Muscle of leg (tissue), 11 donors: Measurements from ENCODE around the gene UBLCP1. TPM values are rescaled to one million over a fixed set of nuclear protein-coding genes. Genes with fewer than 3 reads are reported as not detected.

Source experiments
- DNase-seq: peaks from one replicate; pipeline ENCODE4 v3.0.0; 2013
- H3K27ac ChIP-seq: one replicate; pipeline ENCODE4 v1.5.1; 2013; ENCODE audit warnings: mild to moderate bottlenecking, low read length, control low read depth
- H3K27me3 ChIP-seq: one replicate; pipeline ENCODE4 v1.6.1; 2013; ENCODE audit warnings: low read length; ENCODE audit not compliant: control insufficient read depth, insufficient read depth
- H3K36me3 ChIP-seq: one replicate; pipeline ENCODE4 v1.6.1; 2013; ENCODE audit warnings: low read length; ENCODE audit not compliant: control insufficient read depth, insufficient read depth
- H3K4me1 ChIP-seq: one replicate; pipeline ENCODE4 v1.6.1; 2013; ENCODE audit warnings: low read length; ENCODE audit not compliant: control insufficient read depth, insufficient read depth
- H3K4me3 ChIP-seq: one replicate; pipeline ENCODE4 v1.5.1; 2013; ENCODE audit warnings: low read length, control low read depth
- H3K9me3 ChIP-seq: replicated peaks from 2 replicates; pipeline ENCODE4 v1.6.1; 2013; ENCODE audit warnings: low read depth, low read length; ENCODE audit not compliant: control insufficient read depth
- WGBS: methylation state at CpG from one replicate; pipeline ENCODE4 v1.1.5; 2013; ENCODE audit warnings: missing lambda C conversion rate; ENCODE audit not compliant: insufficient coverage; 5-methylcytosine and 5-hydroxymethylcytosine counted together
- polyA plus RNA-seq, 8 donors: library from polyadenylated mRNA; unstranded; fragments of 120-200 nt; gene quantifications; one replicate each; pipeline versions ENCODE4 v1.2.1 to v1.2.3, GENCODE V29; 2013; ENCODE audit warnings: inconsistent platforms in 1 of 8, low replicate concordance in 1 of 8; ENCODE audit not compliant: insufficient read length in 8 of 8, insufficient read depth in 1 of 8
- total RNA-seq: library from RNA; stranded (reverse); fragments of 120-200 nt; gene quantifications from one replicate; pipeline ENCODE4 v1.2.4, GENCODE V29; 2013

The UBLCP1 gene
- total and polyA plus RNA-seq, 9 donors = 14.5 to 29.6 (median 22.5) TPM

DNA sequence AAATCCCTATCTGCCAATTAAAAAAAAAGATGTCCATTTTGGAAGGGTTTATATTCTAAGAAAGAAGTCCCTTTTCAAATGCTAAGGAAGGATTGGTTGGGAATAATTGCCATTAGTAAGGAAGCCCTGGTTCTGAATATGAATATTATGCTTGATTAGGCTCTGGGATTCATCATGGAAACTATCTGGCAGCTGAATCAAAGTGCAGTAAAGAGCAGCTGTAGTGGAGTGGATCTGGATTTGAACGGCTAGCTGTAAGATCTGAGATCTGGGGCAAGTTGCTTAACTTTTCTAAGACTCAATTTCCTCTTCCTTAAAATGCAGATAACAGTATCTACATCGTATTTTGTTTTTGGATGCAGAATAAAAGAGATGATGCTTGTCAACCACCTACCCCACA lies 56.7 kb downstream of the UBLCP1 start:
- WGBS = no CpG with 5 or more reads among the region's 2 CpGs
- no peaks in the 10 kb centered on the region for H3K36me3 ChIP-seq
- no peaks in the 10 kb centered on the region for H3K4me1 ChIP-seq
- H3K4me3 ChIP-seq = no peak overlapping the region
- H3K27me3 ChIP-seq = peaks cover 2% of the 10 kb centered on the region
- no peaks in the 10 kb centered on the region for H3K9me3 ChIP-seq
- no peak for DNase-seq
- H3K27ac ChIP-seq = no peak overlapping the region

GRCh38 chr5:159322180-159322579 lies 59.1 kb downstream of the UBLCP1 start:
- Histone ChIP-seq H3K4me3 (no peak overlapping the region), H3K27ac (no peak overlapping the region)
- WGBS = 72% methylated on average over 2 of the region's 6 CpGs

DNA sequence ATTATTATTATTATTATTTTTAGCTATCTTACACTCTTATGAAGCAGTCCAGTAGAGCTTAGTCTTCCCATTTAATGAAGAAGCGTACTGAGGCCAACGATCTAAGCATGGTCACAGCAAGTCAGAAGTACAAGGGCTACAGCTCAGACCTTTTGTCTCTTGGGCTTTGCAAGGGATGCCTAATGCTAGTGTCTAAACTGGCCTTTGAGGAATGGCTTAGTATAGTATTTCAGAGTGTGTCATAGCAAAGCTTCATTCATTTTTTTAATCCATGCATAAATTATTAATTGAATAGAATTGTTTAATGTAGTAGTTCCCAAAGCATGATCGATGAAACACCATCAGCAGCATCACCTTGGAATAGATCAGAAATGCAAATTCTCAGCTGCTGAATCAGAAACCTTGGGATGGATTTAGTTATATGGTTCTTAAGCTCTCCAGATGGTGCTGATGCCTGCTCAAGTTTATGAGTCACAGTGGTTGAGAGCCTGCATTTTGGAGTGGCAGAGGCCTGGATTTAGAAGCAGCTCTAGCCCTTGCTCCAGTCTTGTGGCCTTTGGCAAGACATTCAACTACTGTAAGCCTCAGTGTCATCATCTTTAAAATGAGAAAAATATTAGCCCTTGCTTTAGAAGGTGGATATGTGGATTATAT lies 61.1 kb downstream of the UBLCP1 start:
- Histone ChIP-seq H3K27me3 (peaks cover 4% of the 10 kb centered on the region), H3K27ac (no peak overlapping the region), H3K4me1 (no peaks in the 10 kb centered on the region), H3K36me3 (no peaks in the 10 kb centered on the region), H3K9me3 (no peaks in the 10 kb centered on the region), H3K4me3 (no peak overlapping the region)
- no peak for DNase-seq
- 58% methylated on average over 2 of the region's 3 CpGs for WGBS

More at GRCh38 chr5:159322180-159322579, 59.1 kb downstream of the UBLCP1 start:
- no peaks in the 10 kb centered on the region for H3K9me3 ChIP-seq
- H3K36me3 ChIP-seq = no peaks in the 10 kb centered on the region
- DNase-seq = no peak
- no peaks in the 10 kb centered on the region for H3K4me1 ChIP-seq
- peaks cover 2% of the 10 kb centered on the region for H3K27me3 ChIP-seq

- no peaks in the 10 kb centered on the region for H3K36me3 ChIP-seq
- peaks cover 4% of the 10 kb centered on the region for H3K27me3 ChIP-seq
- no peaks in the 10 kb centered on the region for H3K4me1 ChIP-seq
- no peak for DNase-seq
- H3K9me3 ChIP-seq = no peaks in the 10 kb centered on the region
- WGBS = 44% methylated on average over 3 of the region's 4 CpGs
- H3K27ac ChIP-seq = no peak overlapping the region
- no peak overlapping the region for H3K4me3 ChIP-seq
Observed at GRCh38 chr5:159324986-159325385, 61.9 kb downstream of the UBLCP1 start.

DNA sequence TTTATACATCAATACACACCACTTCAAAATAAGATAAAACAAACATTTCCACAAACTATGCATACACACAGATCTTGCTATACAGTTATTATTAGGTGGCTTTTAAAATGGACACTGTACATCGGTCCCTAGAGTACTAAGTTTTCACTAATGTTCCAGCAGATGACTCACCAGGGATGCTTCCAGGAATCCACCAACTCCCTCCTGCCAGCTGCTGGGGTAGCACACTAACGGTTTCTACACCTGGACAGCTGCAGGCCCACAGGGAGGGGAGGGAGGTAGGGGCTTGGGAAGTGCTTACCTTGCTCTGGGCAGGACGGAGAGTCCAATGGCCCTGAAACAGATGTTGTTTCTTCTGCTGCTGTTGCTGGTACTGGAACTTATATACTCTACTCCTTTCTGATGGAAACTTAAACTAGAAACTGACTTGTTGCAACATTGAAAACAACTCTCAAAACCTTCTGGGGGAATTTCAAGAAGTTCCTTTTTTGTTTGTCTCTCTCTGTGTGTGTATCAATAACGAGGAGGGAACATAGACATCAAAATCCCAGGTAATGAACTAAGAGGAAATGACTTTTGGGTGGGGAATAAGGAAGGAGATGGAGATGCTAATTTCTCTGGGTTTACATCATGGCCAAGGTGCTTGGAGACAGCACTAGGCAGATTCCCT lies 67.2 kb downstream of the UBLCP1 start, which contains the start of gene IL12B:
IL12B (minus strand) TSS at position 357 of the 670 bp plus-strand sequence. CDS start 3,705 bp downstream, outside the sequence.
- no peaks in the 10 kb centered on the region for H3K9me3 ChIP-seq
- H3K36me3 ChIP-seq = no peaks in the 10 kb centered on the region
- no peak within 1 kb of the TSS for H3K27ac ChIP-seq
- no peak for DNase-seq
- H3K27me3 ChIP-seq = peaks cover 16% of the 10 kb centered on the region
- peaks cover 7% of the 10 kb centered on the region for H3K4me1 ChIP-seq
- H3K4me3 ChIP-seq = peak within 1 kb of the TSS; percentile 41
- no CpG with 5 or more reads among the region's 4 CpGs for WGBS

GRCh38 chr5:159331093-159331973 lies 68.2 kb downstream of the UBLCP1 start:
- no peaks in the 10 kb centered on the region for H3K36me3 ChIP-seq
- H3K4me1 ChIP-seq = peaks cover 7% of the 10 kb centered on the region
- H3K9me3 ChIP-seq = no peaks in the 10 kb centered on the region
- DNase-seq = peak; percentile 56
- peak overlapping the region; percentile 41 for H3K4me3 ChIP-seq
- WGBS = 1% methylated on average over 39 of the region's 50 CpGs
- H3K27ac ChIP-seq = no peak overlapping the region
- peaks cover 16% of the 10 kb centered on the region for H3K27me3 ChIP-seq

- Histone ChIP-seq H3K9me3 (no peaks in the 10 kb centered on the region), H3K36me3 (no peaks in the 10 kb centered on the region), H3K4me1 (peaks cover 7% of the 10 kb centered on the region), H3K4me3 (no peak overlapping the region), H3K27ac (no peak overlapping the region), H3K27me3 (peaks cover 16% of the 10 kb centered on the region)
- WGBS = 100% methylated on average over 1 of the region's 6 CpGs
- DNase-seq = peak; percentile 17
Observed at GRCh38 chr5:159332800-159333544, 69.9 kb downstream of the UBLCP1 start.

- Histone ChIP-seq H3K27me3 (peaks cover 14% of the 10 kb centered on the region), H3K36me3 (no peaks in the 10 kb centered on the region), H3K9me3 (no peaks in the 10 kb centered on the region), H3K4me3 (no peak overlapping the region), H3K27ac (no peak overlapping the region), H3K4me1 (peaks cover 7% of the 10 kb centered on the region)
- no CpG with 5 or more reads among the region's 1 CpG for WGBS
- DNase-seq = no peak
Observed at GRCh38 chr5:159333545-159333925, 70.4 kb downstream of the UBLCP1 start.
